ENCODE results near the gene ZNF575. TPM values are rescaled to one million over a fixed set of nuclear protein-coding genes. Genes with fewer than 3 reads are reported as not detected.

The ZNF575 gene
- polyA plus RNA-seq, 1 donor (not counting 4 experiments of a cell fraction or from before 2014, with no cell fraction given): 0.05 TPM

DNA sequence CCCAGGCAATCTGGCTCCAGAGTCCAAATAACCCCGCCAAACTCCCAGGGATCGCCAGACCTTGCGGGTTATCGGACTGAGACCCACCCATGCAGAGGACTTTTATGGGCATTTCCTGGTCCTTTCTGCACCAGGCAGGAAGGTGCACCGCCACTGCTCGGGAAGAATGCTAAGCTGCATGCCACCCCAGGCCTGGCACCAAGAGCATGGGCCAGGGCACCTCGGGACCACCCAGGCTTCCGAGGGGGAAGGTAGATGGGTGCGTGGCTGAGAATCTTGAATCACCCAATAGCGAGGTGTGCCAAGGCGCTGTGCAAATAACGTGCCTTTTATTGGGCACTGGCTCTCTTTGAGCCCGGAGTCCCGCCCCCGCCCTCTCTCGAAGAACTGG, 422 bp upstream of the ZNF575 start:
- Histone ChIP-seq H3K9me1 (ENCODE audit: control insufficient read depth, extremely low read depth, insufficient read depth, low read length) (no peaks in the 10 kb centered on the region), H3K4me3 (ENCODE audit: control insufficient read depth in 2 of 3, extremely low read depth in 1 of 3, insufficient read depth in 2 of 3, low read depth in 1 of 3, low read length in 3 of 3) (peak overlapping the region; percentile 40 to 82 (median 78)), H3K9ac (ENCODE audit: control insufficient read depth, extremely low read depth, insufficient read depth, low read length) (peak overlapping the region; percentile 70), H3K27ac (ENCODE audit: control insufficient read depth, insufficient read depth, low read length) (peak overlapping the region; percentile 75), H3K36me3 (ENCODE audit: control insufficient read depth in 2 of 2, extremely low read depth in 1 of 2, insufficient read depth in 2 of 2, low read length in 2 of 2) (no peaks in the 10 kb centered on the region), H3K4me2 (ENCODE audit: control insufficient read depth, extremely low read depth, insufficient read depth, low read depth, low read length) (peak overlapping the region; percentile 96), H4K20me1 (ENCODE audit: control insufficient read depth, extremely low read depth, insufficient read depth, low read length) (no peaks in the 10 kb centered on the region), H3K27me3 (ENCODE audit: control insufficient read depth, extremely low read depth, insufficient read depth, low read length) (no peaks in the 10 kb centered on the region), H3K79me2 (ENCODE audit: control insufficient read depth, insufficient read depth, low read length) (no peaks in the 10 kb centered on the region), H2AFZ (ENCODE audit: control insufficient read depth, low read length) (peak overlapping the region; percentile 82), H3K4me1 (ENCODE audit: control insufficient read depth, extremely low read depth, insufficient read depth, low read length) (peaks cover 29% of the 10 kb centered on the region), H3K9me3 (ENCODE audit: control insufficient read depth, low read depth, low read length) (no peaks in the 10 kb centered on the region)
- dilution Hi-C loops (cut with MboI; ENCODE audit: extremely low pct_ligation_motif_present, low sequenced_read_pairs): no loop called here
- FAIRE-seq (no peak), DNase-seq (ENCODE audit: low read depth, low spot score) (no peak)
- TF ChIP-seq EZH2 (IDR thresholded peaks at IDR 0.05; ENCODE audit: low read length): no peak

DNA sequence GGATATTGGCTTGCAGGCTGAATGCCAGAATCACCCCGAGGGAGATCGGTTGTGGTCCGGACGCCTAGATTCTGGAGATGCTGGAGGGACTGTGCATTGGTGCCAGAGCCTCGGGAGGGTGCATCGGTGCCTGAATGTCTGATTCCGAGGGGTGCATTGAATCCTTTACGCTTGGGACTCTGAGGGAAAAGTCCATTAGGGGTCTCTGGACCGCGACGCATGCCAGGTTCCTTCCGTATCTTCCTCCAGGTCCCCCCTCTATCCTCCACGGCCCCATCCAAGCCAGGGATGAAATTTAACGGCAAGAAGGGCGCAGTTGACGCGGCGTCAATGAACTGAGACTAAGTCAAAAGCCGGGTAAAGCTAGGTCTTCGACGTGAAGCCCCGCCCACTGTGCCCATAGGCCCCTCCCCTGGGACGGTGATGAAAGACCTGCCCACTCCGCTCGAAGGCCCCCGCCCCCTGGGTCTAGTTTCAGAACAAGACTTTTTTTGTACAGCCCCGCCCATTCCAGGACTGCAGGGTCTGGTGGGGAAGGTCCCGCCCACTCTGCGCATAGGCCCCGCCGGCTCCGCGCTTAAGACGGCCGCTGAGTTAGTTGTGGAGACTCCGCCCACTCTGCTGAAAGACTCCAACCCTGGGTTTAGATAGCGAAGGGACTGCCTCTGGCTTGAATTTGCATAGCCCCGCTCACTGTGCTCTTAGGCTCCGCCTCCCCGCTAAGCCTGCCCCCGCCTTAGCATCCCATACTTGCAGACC, 737 bp downstream of the ZNF575 start:
- H3K9ac ChIP-seq (ENCODE audit: control insufficient read depth, extremely low read depth, insufficient read depth, low read length): peak overlapping the region; percentile 70
- peak overlapping the region; percentile 96 for H3K4me2 ChIP-seq (ENCODE audit: control insufficient read depth, extremely low read depth, insufficient read depth, low read depth, low read length)
- H4K20me1 ChIP-seq (ENCODE audit: control insufficient read depth, extremely low read depth, insufficient read depth, low read length): no peaks in the 10 kb centered on the region
- no peaks in the 10 kb centered on the region for H3K9me3 ChIP-seq (ENCODE audit: control insufficient read depth, low read depth, low read length)
- H3K9me1 ChIP-seq (ENCODE audit: control insufficient read depth, extremely low read depth, insufficient read depth, low read length): no peaks in the 10 kb centered on the region
- FAIRE-seq: peak; percentile 91
- H3K79me2 ChIP-seq (ENCODE audit: control insufficient read depth, insufficient read depth, low read length): no peaks in the 10 kb centered on the region
- H3K4me3 ChIP-seq (ENCODE audit: control insufficient read depth in 2 of 3, extremely low read depth in 1 of 3, insufficient read depth in 2 of 3, low read depth in 1 of 3, low read length in 3 of 3): peak overlapping the region; percentile 40 to 82 (median 78)
- H3K27me3 ChIP-seq (ENCODE audit: control insufficient read depth, extremely low read depth, insufficient read depth, low read length): no peaks in the 10 kb centered on the region
- dilution Hi-C loops (cut with MboI; ENCODE audit: extremely low pct_ligation_motif_present, low sequenced_read_pairs): no loop called here
- peaks cover 21% of the 10 kb centered on the region for H3K4me1 ChIP-seq (ENCODE audit: control insufficient read depth, extremely low read depth, insufficient read depth, low read length)
- H3K36me3 ChIP-seq (ENCODE audit: control insufficient read depth in 2 of 2, extremely low read depth in 1 of 2, insufficient read depth in 2 of 2, low read length in 2 of 2): peaks cover 0 to under 1% of the 10 kb centered on the region in 2 experiments
- H3K27ac ChIP-seq (ENCODE audit: control insufficient read depth, insufficient read depth, low read length): peak overlapping the region; percentile 75
- peak; percentile 97 for DNase-seq (ENCODE audit: low read depth, low spot score)
- peak overlapping the region; percentile 82 for H2AFZ ChIP-seq (ENCODE audit: control insufficient read depth, low read length)
- TF ChIP-seq, protein P1, sequence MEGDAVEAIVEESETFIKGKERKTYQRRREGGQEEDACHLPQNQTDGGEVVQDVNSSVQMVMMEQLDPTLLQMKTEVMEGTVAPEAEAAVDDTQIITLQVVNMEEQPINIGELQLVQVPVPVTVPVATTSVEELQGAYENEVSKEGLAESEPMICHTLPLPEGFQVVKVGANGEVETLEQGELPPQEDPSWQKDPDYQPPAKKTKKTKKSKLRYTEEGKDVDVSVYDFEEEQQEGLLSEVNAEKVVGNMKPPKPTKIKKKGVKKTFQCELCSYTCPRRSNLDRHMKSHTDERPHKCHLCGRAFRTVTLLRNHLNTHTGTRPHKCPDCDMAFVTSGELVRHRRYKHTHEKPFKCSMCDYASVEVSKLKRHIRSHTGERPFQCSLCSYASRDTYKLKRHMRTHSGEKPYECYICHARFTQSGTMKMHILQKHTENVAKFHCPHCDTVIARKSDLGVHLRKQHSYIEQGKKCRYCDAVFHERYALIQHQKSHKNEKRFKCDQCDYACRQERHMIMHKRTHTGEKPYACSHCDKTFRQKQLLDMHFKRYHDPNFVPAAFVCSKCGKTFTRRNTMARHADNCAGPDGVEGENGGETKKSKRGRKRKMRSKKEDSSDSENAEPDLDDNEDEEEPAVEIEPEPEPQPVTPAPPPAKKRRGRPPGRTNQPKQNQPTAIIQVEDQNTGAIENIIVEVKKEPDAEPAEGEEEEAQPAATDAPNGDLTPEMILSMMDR (optimal IDR thresholded peaks at IDR 0.05 in 1 of 3, IDR thresholded peaks at IDR 0.05 in 1 of 3, conservative IDR thresholded peaks at IDR 0.05 in 1 of 3; ENCODE audit: extremely low read depth in 1 of 3, insufficient read depth in 2 of 3, low read length in 3 of 3): no peak
- TF ChIP-seq EZH2 (IDR thresholded peaks at IDR 0.05; ENCODE audit: low read length): no peak

Measured in keratinocyte (primary cell).